GM21360 (cell line): Measurements from ENCODE around the gene RNF157.
"Not testable (repeated sequence)": the region's sequence is repeated elsewhere in the genome, so short reads cannot be mapped to it uniquely, and the experiment has no call there.

Experiments
- ATAC-seq: cut with Tn5 transposase; IDR thresholded peaks from one replicate; pipeline ENCODE4 v1.9.1; 2021; ENCODE audit warnings: mild to moderate bottlenecking, moderate library complexity; ENCODE audit not compliant: unreplicated experiment

RNF157 gene

DNA sequence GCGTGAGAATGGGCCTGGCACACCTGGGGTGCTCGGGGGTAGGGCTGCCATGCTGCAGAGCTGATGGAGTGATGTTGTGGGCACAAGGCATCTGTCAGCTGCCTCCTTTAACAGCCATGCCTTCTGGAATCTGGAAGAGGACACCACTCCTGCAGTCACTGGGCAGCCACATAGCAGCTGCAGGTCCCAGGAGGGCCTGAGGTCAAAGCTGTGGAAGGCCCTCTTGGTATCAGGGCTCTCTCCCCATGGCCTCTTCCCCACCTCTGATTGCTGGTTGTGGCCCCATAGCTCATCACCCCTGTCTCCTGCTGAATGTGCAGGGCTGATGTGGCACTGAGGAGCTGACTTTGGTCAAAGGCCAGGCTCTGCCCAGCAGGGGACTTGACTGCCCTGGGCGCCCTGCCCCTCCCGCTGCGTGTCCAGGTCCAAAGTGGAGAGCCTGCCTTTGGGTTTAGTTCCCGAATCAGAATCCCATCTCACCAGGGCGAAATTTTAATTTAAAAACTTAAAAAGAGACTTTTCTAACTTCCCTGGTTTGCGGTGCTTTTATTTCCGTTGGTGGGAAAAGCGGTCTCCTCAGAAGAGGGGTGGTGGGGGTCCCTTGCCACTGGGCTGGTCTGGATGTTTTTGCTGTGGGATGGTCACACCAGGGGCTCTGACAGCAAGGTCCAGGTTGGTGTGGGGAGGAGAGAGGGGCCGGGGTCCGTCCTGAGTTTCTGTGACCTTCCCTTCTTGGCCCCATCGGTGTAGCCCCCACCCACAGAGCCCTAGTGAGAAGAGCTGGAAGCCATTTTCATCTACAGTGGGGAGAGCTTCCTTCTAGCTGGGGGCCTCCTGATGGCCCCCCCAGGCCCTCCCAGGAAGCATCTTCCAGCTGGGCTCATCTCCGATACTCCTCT, 30.7 kb upstream of the RNF157 start:
- no peak for ATAC-seq

- ATAC-seq = no peak
These were observed 29.9 kb upstream of the RNF157 start for GRCh38 chr17:76270127-76270592.

DNA sequence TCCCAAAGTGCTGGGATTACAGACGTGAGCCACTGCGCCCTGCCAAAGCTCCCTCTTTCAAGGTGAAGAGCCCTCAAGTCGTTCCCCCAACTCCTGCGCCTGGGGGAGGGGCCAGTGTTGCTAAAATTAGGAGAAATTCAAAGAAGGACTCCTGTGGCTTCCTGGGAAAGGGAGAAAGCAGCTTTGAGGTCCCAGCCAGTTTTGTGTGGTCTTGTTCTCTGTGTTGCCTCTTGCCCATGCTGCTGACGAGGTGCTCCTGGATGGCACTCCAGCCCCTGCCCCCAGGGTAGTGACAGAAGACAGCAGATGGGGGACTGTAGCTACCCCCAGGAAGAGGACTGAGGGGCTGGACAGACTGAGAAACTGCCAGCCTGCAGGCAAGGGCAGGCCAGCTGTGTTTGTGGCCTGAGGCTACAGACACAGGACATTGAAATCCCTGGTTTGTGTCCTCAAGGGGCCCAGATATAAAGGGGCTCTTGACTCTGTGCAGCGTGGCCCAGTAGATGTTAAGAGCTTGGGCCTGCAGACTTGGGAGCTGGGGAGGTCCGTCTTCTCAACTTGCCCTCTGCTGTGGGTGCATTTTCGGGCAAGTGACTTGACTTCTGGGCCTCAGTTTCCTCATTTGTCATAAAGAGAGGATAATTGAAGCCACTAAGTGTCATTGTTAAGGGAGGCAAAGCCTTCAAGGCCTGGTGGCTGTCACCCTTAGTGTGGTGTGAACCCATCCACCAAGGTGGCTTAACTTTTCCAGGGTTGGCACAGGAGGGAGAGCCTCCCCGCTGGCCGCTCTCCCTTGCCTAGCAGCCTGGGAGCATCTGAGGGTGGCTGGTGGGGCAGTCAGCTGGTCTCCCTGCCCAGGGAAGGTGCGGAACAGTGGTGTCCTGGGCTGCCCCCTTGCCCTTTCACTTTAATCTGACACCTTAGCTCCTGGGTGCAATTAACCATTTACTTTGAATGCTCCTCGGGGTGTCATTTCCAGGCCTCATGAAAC, 29.0 kb upstream of the RNF157 start:
- no peak for ATAC-seq

DNA sequence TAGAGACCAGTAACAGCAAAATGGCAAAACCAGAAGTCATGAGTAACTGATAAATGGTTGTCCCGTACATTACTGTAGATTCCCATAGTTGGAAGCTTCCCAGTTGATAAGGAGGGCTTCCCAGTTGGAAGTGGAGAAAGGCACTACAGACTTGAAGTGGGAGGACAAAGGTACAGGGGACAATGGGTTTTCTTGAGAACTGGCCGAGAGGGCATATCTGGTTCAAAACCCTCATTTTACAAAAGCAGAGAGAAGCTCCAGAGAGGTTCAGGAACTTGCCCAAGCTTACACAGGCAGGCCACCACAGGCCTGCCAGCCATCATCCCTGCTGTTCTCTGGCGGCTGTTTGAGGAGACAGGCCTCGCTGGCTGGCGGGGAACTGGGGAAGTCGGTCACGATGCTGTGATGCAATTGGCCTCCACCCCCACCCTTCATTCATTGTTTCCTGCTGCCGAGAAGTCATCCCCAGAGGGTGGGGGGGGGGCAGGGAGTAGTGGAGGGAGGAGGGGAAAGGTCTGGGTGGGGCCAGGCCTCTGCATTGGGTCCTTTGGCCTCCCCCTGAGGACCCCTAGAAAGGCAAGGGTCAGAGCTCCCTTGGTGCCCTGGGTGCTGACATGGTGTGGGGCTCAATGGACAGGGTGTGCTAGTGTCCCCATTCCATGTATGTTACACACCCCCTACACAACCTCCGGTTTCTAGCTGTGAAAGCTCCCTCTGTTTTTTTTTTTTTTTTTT, 27.9 kb upstream of the RNF157 start:
- ATAC-seq = no peak

GRCh38 chr17:76267581-76268001, 27.3 kb upstream of the RNF157 start:
- ATAC-seq = not testable (repeated sequence)

- ATAC-seq = no peak
These were observed 26.8 kb upstream of the RNF157 start for GRCh38 chr17:76267051-76267576.

DNA sequence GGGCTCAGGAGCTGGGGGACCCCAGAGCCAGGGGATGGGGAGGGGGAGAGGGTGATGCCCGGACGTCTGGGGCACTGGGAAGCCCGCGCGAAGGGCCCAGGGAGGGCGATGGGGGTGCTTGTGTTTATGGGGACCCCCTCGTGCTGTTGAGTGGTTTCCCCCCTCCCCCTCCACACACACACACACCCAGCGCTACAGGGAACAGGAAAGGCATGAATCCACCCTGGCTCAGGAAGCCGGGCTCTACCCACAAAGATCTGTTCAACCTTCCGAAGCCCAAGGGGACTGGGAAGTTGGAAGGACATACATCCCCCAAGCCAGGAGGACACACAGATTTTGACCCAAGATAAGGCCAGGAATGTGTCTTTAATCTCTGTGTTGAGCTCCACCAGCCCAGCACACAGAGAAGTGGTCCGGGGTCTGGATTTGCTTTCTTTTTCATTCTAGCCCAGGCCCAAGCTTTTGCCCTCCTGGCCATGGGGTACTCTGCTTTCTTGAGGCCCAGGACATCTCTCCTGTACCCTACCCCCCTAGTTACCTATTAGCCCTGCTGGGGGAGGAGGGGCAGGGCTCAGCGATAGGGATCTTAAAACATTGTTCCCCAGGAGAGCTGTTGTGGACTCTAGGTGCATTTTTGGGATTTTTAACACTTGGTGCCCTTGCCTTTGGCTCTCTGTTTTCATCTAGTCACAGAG, 26.1 kb upstream of the RNF157 start:
- ATAC-seq = no peak

GRCh38 chr17:76265624-76266243, 25.4 kb upstream of the RNF157 start:
- ATAC-seq = no peak

DNA sequence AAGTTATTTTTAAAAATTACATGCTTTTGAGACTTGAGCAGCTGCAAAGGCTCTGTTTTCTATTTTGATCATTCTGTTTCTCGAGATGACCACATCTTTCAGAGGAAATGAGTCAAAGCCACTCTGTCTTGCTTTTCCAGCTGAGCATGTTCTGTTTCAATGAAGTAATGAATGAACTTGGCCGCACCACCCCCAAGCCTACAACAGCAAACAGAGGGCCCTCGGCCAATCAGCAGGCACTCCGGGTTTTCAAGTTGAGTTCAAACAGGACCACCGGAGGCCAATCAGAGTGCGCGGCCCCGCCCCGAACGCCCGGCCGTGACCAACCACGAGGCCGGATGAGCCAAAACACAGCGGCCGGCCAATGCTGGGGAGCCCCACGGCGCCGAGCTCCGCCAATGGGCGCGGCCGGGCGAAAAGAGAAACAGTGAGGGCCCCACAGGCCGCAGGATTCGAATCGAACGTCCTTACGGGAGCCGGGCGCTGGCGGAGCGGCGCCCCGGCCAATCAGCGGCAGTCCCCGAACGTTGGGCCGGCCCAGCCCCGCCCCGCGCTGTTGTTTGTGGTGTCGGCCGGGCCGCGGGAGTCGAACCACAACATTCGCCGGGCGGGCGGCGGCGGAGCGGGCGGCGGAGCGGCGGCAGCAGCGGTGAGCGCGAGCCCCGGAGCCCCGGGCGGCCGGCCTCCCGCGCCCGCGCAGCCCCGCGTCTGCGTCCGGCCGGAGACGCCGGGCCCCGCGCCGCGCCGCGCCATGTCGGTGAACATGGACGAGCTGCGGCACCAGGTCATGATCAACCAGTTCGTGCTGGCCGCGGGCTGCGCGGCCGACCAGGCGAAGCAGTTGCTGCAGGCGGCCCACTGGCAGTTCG, 24.7 kb upstream of the RNF157 start, which contains the start of gene UBALD2:
TSS of gene UBALD2 (plus strand) at position 594 of the 869 bp plus-strand sequence. CDS start at position 752, 158 bp downstream.
- peak; percentile 67 for ATAC-seq

DNA sequence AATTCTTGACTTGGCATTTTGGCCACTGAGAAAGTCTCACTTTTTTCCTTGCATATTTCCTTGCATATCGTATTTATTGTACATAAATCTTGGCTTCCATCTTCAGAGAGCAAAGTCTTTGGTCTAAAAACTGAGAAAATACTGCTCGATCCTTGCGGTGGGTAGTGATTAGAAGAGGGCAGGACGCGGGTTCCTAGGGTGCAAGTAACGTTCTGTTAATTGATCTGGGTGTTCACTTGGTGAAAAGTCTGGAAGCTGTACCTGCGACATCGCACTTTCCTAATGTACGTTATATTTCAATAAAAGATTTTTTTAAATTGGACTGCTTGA, 24.1 kb upstream of the RNF157 start:
- no peak for ATAC-seq

GRCh38 chr17:76263896-76264295, 23.6 kb upstream of the RNF157 start:
- ATAC-seq = no peak

- ATAC-seq = no peak
These were observed 22.5 kb upstream of the RNF157 start for GRCh38 chr17:76262732-76263344.

GRCh38 chr17:76261421-76262215, 21.3 kb upstream of the RNF157 start:
- no peak for ATAC-seq

DNA sequence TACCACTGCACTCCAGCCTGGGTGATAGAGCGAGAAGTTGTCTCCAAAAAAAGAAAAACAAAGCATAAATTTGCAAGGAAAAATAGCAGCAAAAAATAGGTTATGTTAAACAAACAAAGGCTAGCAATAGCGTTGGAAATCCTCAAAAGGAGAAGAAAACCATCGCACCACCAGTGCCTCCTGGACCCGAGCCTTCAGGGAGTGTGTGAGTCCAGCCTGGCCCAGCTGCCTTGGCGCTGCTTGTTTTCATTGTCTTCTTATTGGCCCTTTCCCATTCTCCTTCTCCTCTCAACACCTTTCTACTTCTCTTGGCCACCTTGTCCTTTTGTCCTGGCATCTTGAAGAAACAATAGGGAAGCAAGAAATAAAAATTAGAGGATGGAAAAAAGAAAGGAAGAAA, 20.4 kb upstream of the RNF157 start:
- no peak for ATAC-seq

GRCh38 chr17:76260220-76260619, 19.9 kb upstream of the RNF157 start:
- no peak for ATAC-seq

DNA sequence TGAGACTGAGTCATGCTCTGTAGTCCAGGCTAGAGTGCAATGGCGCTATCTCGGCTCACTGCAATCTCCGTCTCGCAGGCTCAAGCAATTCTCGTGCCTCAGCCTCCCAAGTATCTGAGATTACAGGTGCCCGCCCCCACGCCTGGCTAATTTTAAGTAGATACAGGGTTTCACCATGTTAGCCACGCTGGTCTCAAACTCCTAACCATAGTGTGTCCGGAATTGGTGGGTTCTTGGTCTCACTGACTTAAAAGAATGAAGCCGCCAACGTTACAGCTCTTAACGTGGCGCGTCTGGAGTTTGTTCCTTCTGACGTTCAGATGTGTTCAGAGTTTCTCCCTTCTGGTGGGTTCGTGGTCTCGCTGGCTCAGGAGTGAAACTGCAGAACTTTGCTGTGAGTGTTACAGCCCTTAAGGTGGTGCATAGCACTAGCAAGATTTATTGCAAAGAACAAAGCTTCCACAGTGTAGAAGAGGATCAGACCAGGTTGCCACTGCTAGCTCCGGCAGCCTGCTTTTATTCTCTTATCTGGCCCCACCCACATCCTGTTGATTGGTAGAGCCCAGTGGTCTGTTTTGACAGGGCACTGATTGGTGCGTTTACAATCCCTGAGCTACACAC, 16.2 kb upstream of the RNF157 start:
- ATAC-seq = not testable (repeated sequence)
